SU-DHL-6 (cell line): ENCODE data around the gene HS6ST3.

Experiments
- H2AFZ ChIP-seq: fragments of 200-600 bp; sonication (generic); 2 replicates; pipeline ENCODE4 v1.6.1; 2014; ENCODE audit warnings: low read depth, mild to moderate bottlenecking, moderate library complexity, mixed read lengths, antibody characterized with exemption, low read length; ENCODE audit not compliant: severe bottlenecking
- H3F3A ChIP-seq: fragments of 200-600 bp; shearing (Covaris generic); 2 replicates; pipeline ENCODE4 v1.6.0; 2016; ENCODE audit warnings: antibody characterized with exemption, mild to moderate bottlenecking; ENCODE audit not compliant: insufficient read depth
- H3K27ac ChIP-seq: fragments of 200-600 bp; sonication (generic); 2 replicates; pipeline ENCODE4 v1.5.1; 2016; ENCODE audit warnings: low read depth, mild to moderate bottlenecking, low read length, moderate library complexity, mixed read lengths
- H3K27me3 ChIP-seq: fragments of 200-600 bp; sonication (generic), shearing (Covaris generic); 2 replicates; pipeline ENCODE4 v1.6.0; 2014; ENCODE audit warnings: mild to moderate bottlenecking, low read length
- H3K36me3 ChIP-seq: fragments of 200-600 bp; sonication (generic); 2 replicates; pipeline ENCODE4 v1.6.1; 2014; ENCODE audit warnings: mild to moderate bottlenecking, low read length, mixed read lengths
- H3K4me2 ChIP-seq: fragments of 300-600, 200-600 bp; shearing (Covaris generic), sonication (generic); 2 replicates; pipeline ENCODE4 v1.6.0; 2014; ENCODE audit warnings: low read length, low read depth, mild to moderate bottlenecking; ENCODE audit not compliant: poor library complexity, severe bottlenecking
- H3K4me3 ChIP-seq: fragments of 200-600 bp; sonication (generic); 2 replicates; pipeline ENCODE4 v1.5.1; 2014; ENCODE audit warnings: antibody characterized with exemption, low read length, mild to moderate bottlenecking, mixed read lengths; ENCODE audit not compliant: insufficient read depth, poor library complexity, severe bottlenecking
- H3K79me2 ChIP-seq: fragments of 200-600 bp; sonication (generic); 2 replicates; pipeline ENCODE4 v1.6.1; 2014; ENCODE audit warnings: mild to moderate bottlenecking, low read length, moderate library complexity; ENCODE audit not compliant: insufficient read depth
- H3K9ac ChIP-seq: fragments of 200-600 bp; sonication (generic); 2 replicates; pipeline ENCODE4 v1.7.0; 2014; ENCODE audit warnings: mild to moderate bottlenecking, low read length
- H3K9me2 ChIP-seq: fragments of 200-600 bp; sonication (generic); replicated peaks from 2 replicates; pipeline ENCODE4 v1.6.1; 2014; ENCODE audit warnings: low read length; ENCODE audit not compliant: insufficient read depth
- H3K9me3 ChIP-seq: fragments of 200-600 bp; sonication (generic); 2 replicates; pipeline ENCODE4 v1.6.1; 2014; ENCODE audit warnings: low read length, mixed read lengths; ENCODE audit not compliant: insufficient read depth
- H4K20me1 ChIP-seq: fragments of 200-600 bp; sonication (generic); 2 replicates; pipeline ENCODE4 v1.6.1; 2014; ENCODE audit warnings: low read depth, mild to moderate bottlenecking, antibody characterized with exemption, low read length, moderate library complexity, mixed read lengths
- CTCF ChIP-seq: fragments of 200-600 bp; sonication (generic); IDR thresholded peaks from one replicate; pipeline ENCODE4 v1.5.1; 2017; ENCODE audit warnings: antibody characterized with exemption, mild to moderate bottlenecking, low read length, moderate library complexity; ENCODE audit not compliant: insufficient read depth, poor library complexity, severe bottlenecking
- EZH2phosphoT487 ChIP-seq: fragments of 200-600 bp; sonication (generic), shearing (Covaris generic); conservative IDR thresholded peaks from 2 replicates; pipeline ENCODE4 v1.6.1; 2018; ENCODE audit warnings: mild to moderate bottlenecking, antibody characterized with exemption, low read length, moderate library complexity, mixed read lengths

Gene HS6ST3

GRCh38 chr13:96297360-96297759, 207.5 kb downstream of the HS6ST3 start:
- H3K27me3 ChIP-seq, result no peaks in the 10 kb centered on the region
- TF ChIP-seq EZH2phosphoT487, result no peak
- no peak for TF ChIP-seq CTCF

GRCh38 chr13:96299235-96299634, 209.3 kb downstream of the HS6ST3 start:
- Histone ChIP-seq H3K4me2 (no peak overlapping the region), H3K4me3 (no peak overlapping the region), H4K20me1 (no peaks in the 10 kb centered on the region), H3K27ac (no peak overlapping the region), H3K9ac (no peak overlapping the region), H3K79me2 (no peaks in the 10 kb centered on the region), H3K9me3 (no peaks in the 10 kb centered on the region), H3F3A (no peaks in the 10 kb centered on the region), H3K27me3 (no peaks in the 10 kb centered on the region), H3K36me3 (no peaks in the 10 kb centered on the region), H3K9me2 (no peaks in the 10 kb centered on the region), H2AFZ (no peak overlapping the region)
- TF ChIP-seq EZH2phosphoT487 (no peak), CTCF (no peak)

More at GRCh38 chr13:96297360-96297759, 207.5 kb downstream of the HS6ST3 start:
- Histone ChIP-seq H3K9me3 (no peaks in the 10 kb centered on the region), H3K27ac (no peak overlapping the region), H3K4me2 (no peak overlapping the region), H3K9ac (no peak overlapping the region), H3K36me3 (no peaks in the 10 kb centered on the region), H3K4me3 (no peak overlapping the region), H3K9me2 (no peaks in the 10 kb centered on the region), H2AFZ (no peak overlapping the region), H4K20me1 (no peaks in the 10 kb centered on the region), H3K79me2 (no peaks in the 10 kb centered on the region), H3F3A (no peaks in the 10 kb centered on the region)

GRCh38 chr13:96308568-96308967, 218.7 kb downstream of the HS6ST3 start:
- H2AFZ ChIP-seq, result no peak overlapping the region
- TF ChIP-seq CTCF (no peak), EZH2phosphoT487 (no peak)
- H3K9me3 ChIP-seq, result no peaks in the 10 kb centered on the region
- H4K20me1 ChIP-seq, result no peaks in the 10 kb centered on the region
- H3K4me3 ChIP-seq, result no peak overlapping the region
- H3K27ac ChIP-seq, result no peak overlapping the region
- no peaks in the 10 kb centered on the region for H3K79me2 ChIP-seq
- H3K9ac ChIP-seq, result no peak overlapping the region
- no peaks in the 10 kb centered on the region for H3K27me3 ChIP-seq
- no peaks in the 10 kb centered on the region for H3K36me3 ChIP-seq
- no peak overlapping the region for H3K4me2 ChIP-seq
- H3K9me2 ChIP-seq, result no peaks in the 10 kb centered on the region; the same call in 1 of the 2 replicates
- no peaks in the 10 kb centered on the region for H3F3A ChIP-seq

- H3K4me3 ChIP-seq, result no peak overlapping the region
- H3F3A ChIP-seq, result no peaks in the 10 kb centered on the region
- H4K20me1 ChIP-seq, result no peaks in the 10 kb centered on the region
- no peaks in the 10 kb centered on the region for H3K27me3 ChIP-seq
- no peak overlapping the region for H3K27ac ChIP-seq
- no peak overlapping the region for H3K4me2 ChIP-seq
- H3K9me2 ChIP-seq, result no peaks in the 10 kb centered on the region
- no peaks in the 10 kb centered on the region for H3K9me3 ChIP-seq
- H3K79me2 ChIP-seq, result no peaks in the 10 kb centered on the region
- no peak overlapping the region for H3K9ac ChIP-seq
- no peak overlapping the region for H2AFZ ChIP-seq
- H3K36me3 ChIP-seq, result no peaks in the 10 kb centered on the region
- no peak for TF ChIP-seq EZH2phosphoT487
- TF ChIP-seq CTCF, result no peak
These were observed 225.1 kb downstream of the HS6ST3 start for GRCh38 chr13:96314974-96315373.
